Fibroblast of skin of back (primary cell): ENCODE data around the gene CDC26.
"Not testable (repeated sequence)": the region's sequence is repeated elsewhere in the genome, so short reads cannot be mapped to it uniquely, and the experiment has no call there.

Source experiments
- DNase-seq: peaks from one replicate; pipeline ENCODE4 v3.0.0-alpha.2; 2013

Gene CDC26

GRCh38 chr9:113293285-113293878, 18.0 kb upstream of the CDC26 start:
- DNase-seq: peak; percentile 21

- no peak for DNase-seq
These were observed 14.8 kb upstream of the CDC26 start for GRCh38 chr9:113290052-113290607.

GRCh38 chr9:113289091-113289490, 13.7 kb upstream of the CDC26 start:
- DNase-seq: no peak

- no peak for DNase-seq
These were observed 6.0 kb upstream of the CDC26 start for GRCh38 chr9:113281356-113281755.

GRCh38 chr9:113278840-113279239, 3.5 kb upstream of the CDC26 start:
- DNase-seq: no peak

- DNase-seq: peak; percentile 62
These were observed 757 bp downstream of the CDC26 start for GRCh38 chr9:113274474-113275156.

GRCh38 chr9:113269871-113270270, 5.5 kb downstream of the CDC26 start:
- DNase-seq: no peak

GRCh38 chr9:113269355-113269754, 6.0 kb downstream of the CDC26 start:
- no peak for DNase-seq

- DNase-seq: no peak
These were observed 7.3 kb downstream of the CDC26 start for GRCh38 chr9:113267911-113268566.

GRCh38 chr9:113266174-113266573, 9.2 kb downstream of the CDC26 start:
- DNase-seq: no peak

- DNase-seq: no peak
These were observed 13.3 kb downstream of the CDC26 start for GRCh38 chr9:113261917-113262671.

- no peak for DNase-seq
These were observed 17.1 kb downstream of the CDC26 start for GRCh38 chr9:113258282-113258681.

- DNase-seq: no peak
These were observed 17.5 kb downstream of the CDC26 start for GRCh38 chr9:113257863-113258262.

- DNase-seq: no peak
These were observed 19.9 kb downstream of the CDC26 start for GRCh38 chr9:113255438-113255837.

GRCh38 chr9:113254991-113255390, 20.4 kb downstream of the CDC26 start:
- no peak for DNase-seq

- no peak for DNase-seq
These were observed 24.6 kb downstream of the CDC26 start for GRCh38 chr9:113250807-113251206.

- not testable (repeated sequence) for DNase-seq
These were observed 25.7 kb downstream of the CDC26 start for GRCh38 chr9:113249661-113250060.

GRCh38 chr9:113247640-113248039, 27.7 kb downstream of the CDC26 start:
- DNase-seq: no peak

GRCh38 chr9:113246928-113247327, 28.4 kb downstream of the CDC26 start:
- DNase-seq: no peak

- DNase-seq: no peak
These were observed 29.5 kb downstream of the CDC26 start for GRCh38 chr9:113245894-113246293.

- DNase-seq: no peak
These were observed 30.8 kb downstream of the CDC26 start for GRCh38 chr9:113244556-113244955.

GRCh38 chr9:113241161-113241560, 34.2 kb downstream of the CDC26 start:
- DNase-seq: no peak

- DNase-seq: no peak
These were observed 36.5 kb downstream of the CDC26 start for GRCh38 chr9:113238859-113239232.
